DND-41 (cell line): ENCODE measurements around the gene OR8B8.
"Not testable (repeated sequence)": the region's sequence is repeated elsewhere in the genome, so short reads cannot be mapped to it uniquely, and the experiment has no call there.

ENCODE experiments used
- ATAC-seq: fragments of 200-7000 bp; cut with Tn5 transposase; 3 replicates; pipeline ENCODE4 v1.9.1; 2021; ENCODE audit warnings: low read depth; ENCODE audit not compliant: insufficient read depth
- DNase-seq: peaks from one replicate; pipeline ENCODE4 v3.0.0-alpha.2; 2020
- H2AFZ ChIP-seq: 2 replicates; pipeline ENCODE4 v1.6.0; 2012; ENCODE audit warnings: low read depth, low read length
- H3K27ac ChIP-seq: 2 replicates; pipeline ENCODE4 v1.5.1; 2012; ENCODE audit warnings: low read length, inconsistent platforms
- H3K27me3 ChIP-seq: fragments of 200-600 bp; sonication (generic); 2 replicates; pipeline ENCODE4 v1.6.0; 2012; ENCODE audit warnings: low read length, mild to moderate bottlenecking, inconsistent platforms; ENCODE audit not compliant: insufficient read depth, poor library complexity
- H3K36me3 ChIP-seq: 2 replicates; pipeline ENCODE4 v1.5.1; 2012; ENCODE audit warnings: low read length, inconsistent platforms; ENCODE audit not compliant: insufficient read depth
- H3K4me1 ChIP-seq: 2 replicates; pipeline ENCODE4 v1.5.1; 2012; ENCODE audit warnings: mild to moderate bottlenecking, low read length; ENCODE audit not compliant: insufficient read depth
- H3K4me2 ChIP-seq: 2 replicates; pipeline ENCODE4 v1.6.0; 2012; ENCODE audit warnings: mild to moderate bottlenecking, moderate library complexity, low read length, inconsistent platforms; ENCODE audit not compliant: insufficient read depth
- H3K4me3 ChIP-seq, 2 experiments: fragments of 200-600 bp in 1 of 2; shearing (Covaris generic) in 1 of 2; 2 replicates each; pipeline ENCODE4 v1.5.1; 2012 to 2016; ENCODE audit warnings: inconsistent platforms in 2 of 2, low read length in 2 of 2, mild to moderate bottlenecking in 2 of 2, low read depth in 1 of 2, moderate library complexity in 1 of 2
- H3K79me2 ChIP-seq: 2 replicates; pipeline ENCODE4 v1.6.0; 2012; ENCODE audit warnings: low read length, inconsistent platforms; ENCODE audit not compliant: insufficient read depth
- H3K9ac ChIP-seq: 2 replicates; pipeline ENCODE4 v1.6.0; 2012; ENCODE audit warnings: low read depth, mild to moderate bottlenecking, inconsistent platforms, low read length, moderate library complexity
- H3K9me3 ChIP-seq: 2 replicates; pipeline ENCODE4 v1.5.1; 2012; ENCODE audit warnings: low read length, moderate library complexity, mild to moderate bottlenecking, inconsistent platforms; ENCODE audit not compliant: insufficient read depth, severe bottlenecking
- H4K20me1 ChIP-seq: 2 replicates; pipeline ENCODE4 v1.6.0; 2012; ENCODE audit warnings: low read length; ENCODE audit not compliant: insufficient read depth
- EZH2 ChIP-seq: IDR thresholded peaks from 3 replicates; pipeline ENCODE4 v1.6.1; 2012; ENCODE audit warnings: borderline replicate concordance, low read depth, mild to moderate bottlenecking, moderate library complexity, low read length, inconsistent platforms; ENCODE audit not compliant: severe bottlenecking
- TF ChIP-seq, protein P1 (sequence below): IDR thresholded peaks from 2 replicates; pipeline ENCODE4 v1.5.1; 2012; ENCODE audit warnings: borderline replicate concordance, low read length, moderate library complexity, mild to moderate bottlenecking; ENCODE audit not compliant: poor library complexity, severe bottlenecking; ENCODE audit errors: extremely low read depth

OR8B8 gene

DNA sequence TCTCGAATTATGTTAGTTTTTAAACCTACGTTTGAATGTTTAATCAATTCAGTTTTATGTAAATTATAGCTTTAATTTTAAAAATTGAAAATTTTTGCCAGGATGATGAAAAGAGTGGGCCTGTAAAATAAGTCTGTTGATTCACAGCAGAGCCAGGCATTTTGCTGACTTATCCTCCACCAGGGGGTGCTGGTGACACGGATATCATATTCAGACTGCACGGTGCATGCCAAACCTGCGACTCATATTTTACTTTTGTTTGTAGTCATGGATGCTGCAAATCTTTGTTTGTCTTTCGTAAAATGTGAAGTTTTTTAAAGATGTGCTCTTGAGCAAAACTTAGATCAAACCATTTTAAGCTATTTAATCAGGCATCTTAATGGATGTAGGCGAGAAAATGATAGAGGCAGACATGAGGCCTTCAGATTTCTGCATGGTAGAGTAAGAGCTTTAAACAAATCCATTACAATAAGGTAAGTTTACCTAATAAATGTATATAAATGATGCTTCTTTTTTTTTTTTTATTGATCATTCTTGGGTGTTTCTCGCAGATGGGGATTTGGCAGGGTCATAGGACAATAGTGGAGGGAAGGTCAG, 43.1 kb downstream of the OR8B8 start:
- no peak overlapping the region for H3K4me3 ChIP-seq
- no peaks in the 10 kb centered on the region for H3K36me3 ChIP-seq
- H3K4me2 ChIP-seq = no peak overlapping the region
- DNase-seq (peak; percentile 55), ATAC-seq (peak; percentile 78)
- no peak overlapping the region for H3K9ac ChIP-seq
- H3K79me2 ChIP-seq = no peaks in the 10 kb centered on the region
- H2AFZ ChIP-seq = no peak overlapping the region
- no peak for TF ChIP-seq EZH2
- TF ChIP-seq, protein P1, sequence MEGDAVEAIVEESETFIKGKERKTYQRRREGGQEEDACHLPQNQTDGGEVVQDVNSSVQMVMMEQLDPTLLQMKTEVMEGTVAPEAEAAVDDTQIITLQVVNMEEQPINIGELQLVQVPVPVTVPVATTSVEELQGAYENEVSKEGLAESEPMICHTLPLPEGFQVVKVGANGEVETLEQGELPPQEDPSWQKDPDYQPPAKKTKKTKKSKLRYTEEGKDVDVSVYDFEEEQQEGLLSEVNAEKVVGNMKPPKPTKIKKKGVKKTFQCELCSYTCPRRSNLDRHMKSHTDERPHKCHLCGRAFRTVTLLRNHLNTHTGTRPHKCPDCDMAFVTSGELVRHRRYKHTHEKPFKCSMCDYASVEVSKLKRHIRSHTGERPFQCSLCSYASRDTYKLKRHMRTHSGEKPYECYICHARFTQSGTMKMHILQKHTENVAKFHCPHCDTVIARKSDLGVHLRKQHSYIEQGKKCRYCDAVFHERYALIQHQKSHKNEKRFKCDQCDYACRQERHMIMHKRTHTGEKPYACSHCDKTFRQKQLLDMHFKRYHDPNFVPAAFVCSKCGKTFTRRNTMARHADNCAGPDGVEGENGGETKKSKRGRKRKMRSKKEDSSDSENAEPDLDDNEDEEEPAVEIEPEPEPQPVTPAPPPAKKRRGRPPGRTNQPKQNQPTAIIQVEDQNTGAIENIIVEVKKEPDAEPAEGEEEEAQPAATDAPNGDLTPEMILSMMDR = peak; percentile 78
- no peak overlapping the region for H3K27ac ChIP-seq
- H3K9me3 ChIP-seq = no peaks in the 10 kb centered on the region
- no peaks in the 10 kb centered on the region for H4K20me1 ChIP-seq
- H3K4me1 ChIP-seq = no peaks in the 10 kb centered on the region
- H3K27me3 ChIP-seq = peaks cover 3% of the 10 kb centered on the region

DNA sequence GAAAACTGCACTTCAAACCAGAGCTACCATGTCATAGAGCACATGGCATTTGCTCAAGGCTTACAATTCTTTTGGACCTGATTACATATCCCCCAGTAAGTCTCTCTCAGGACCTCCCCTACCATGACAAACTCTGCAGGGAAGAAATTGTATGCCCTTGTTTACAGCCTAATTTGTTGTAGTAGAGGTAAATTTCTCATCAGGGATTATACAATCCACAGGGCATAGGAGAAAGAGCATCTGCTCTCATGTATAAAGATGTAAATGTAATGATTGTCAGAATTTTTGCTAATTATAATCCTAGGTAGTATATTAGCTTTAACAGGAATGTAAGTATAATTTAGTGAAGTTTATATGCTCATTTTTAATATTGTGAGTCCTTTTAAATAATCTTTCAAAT, 46.6 kb downstream of the OR8B8 start, which contains the start of gene OR8B3:
OR8B3 (minus strand) TSS at position 101 of the 400 bp plus-strand sequence. CDS start 1,673 bp downstream, outside the sequence.
- Histone ChIP-seq H3K9me3 (no peaks in the 10 kb centered on the region), H3K4me3 (no peak within 1 kb of the TSS), H3K79me2 (no peaks in the 10 kb centered on the region), H4K20me1 (no peaks in the 10 kb centered on the region), H3K27ac (no peak within 1 kb of the TSS), H3K9ac (no peak within 1 kb of the TSS), H3K4me2 (no peak within 1 kb of the TSS), H2AFZ (no peak within 1 kb of the TSS), H3K4me1 (no peaks in the 10 kb centered on the region), H3K36me3 (no peaks in the 10 kb centered on the region), H3K27me3 (no peaks in the 10 kb centered on the region)
- ATAC-seq (no peak), DNase-seq (no peak)
- no peak for TF ChIP-seq EZH2
- TF ChIP-seq, protein P1 = no peak

DNA sequence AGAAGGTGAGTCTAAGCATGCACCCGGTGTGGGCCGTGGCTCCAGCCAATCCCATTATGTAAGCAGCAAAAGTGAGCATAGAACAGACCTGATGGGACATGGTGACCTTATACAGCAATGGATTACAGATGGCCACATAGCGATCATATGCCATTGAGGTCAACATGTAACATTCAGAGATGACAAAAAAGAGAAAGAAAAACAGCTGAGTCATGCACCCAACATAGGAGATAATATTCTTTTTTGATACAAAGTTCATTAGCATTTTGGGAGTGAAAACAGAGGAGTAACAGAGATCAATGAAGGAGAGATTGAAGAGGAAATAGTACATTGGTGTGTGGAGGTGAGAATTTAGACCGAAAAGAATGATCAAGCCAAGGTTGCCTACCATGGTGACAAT, 48.6 kb downstream of the OR8B8 start:
- DNase-seq, H4K20me1 ChIP-seq, H3K4me1 ChIP-seq, H3K9ac ChIP-seq, H3K9me3 ChIP-seq, H3K27me3 ChIP-seq, H3K27ac ChIP-seq, H3K79me2 ChIP-seq, H2AFZ ChIP-seq, H3K4me2 ChIP-seq, H3K4me3 ChIP-seq, ATAC-seq, H3K36me3 ChIP-seq: not testable (repeated sequence)

DNA sequence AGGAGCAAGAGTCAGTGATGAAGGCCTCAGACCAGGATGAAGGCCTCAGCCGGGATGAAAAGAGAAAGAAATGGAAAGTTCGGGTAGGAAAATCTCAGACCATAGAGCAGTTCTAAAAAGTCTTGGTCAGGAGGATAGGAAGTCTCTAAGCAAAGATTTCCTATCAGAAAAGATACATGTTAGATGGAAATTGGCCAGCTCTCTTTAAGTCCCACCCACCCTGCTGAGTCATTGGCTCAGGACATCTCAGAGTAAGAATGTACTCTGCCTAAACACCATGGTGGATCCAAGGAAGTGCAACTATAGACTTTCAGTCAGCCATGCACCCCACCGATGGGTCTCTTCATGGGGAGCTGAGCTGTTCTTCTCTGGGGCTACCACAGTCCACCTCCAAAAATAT, 51.1 kb downstream of the OR8B8 start:
- DNase-seq (no peak), ATAC-seq (no peak)
- H3K4me3 ChIP-seq = no peak overlapping the region
- H2AFZ ChIP-seq = no peak overlapping the region
- no peaks in the 10 kb centered on the region for H4K20me1 ChIP-seq
- no peaks in the 10 kb centered on the region for H3K9me3 ChIP-seq
- H3K4me1 ChIP-seq = no peaks in the 10 kb centered on the region
- no peak overlapping the region for H3K27ac ChIP-seq
- no peak overlapping the region for H3K9ac ChIP-seq
- TF ChIP-seq EZH2 = no peak
- TF ChIP-seq, protein P1 = no peak
- no peaks in the 10 kb centered on the region for H3K36me3 ChIP-seq
- H3K4me2 ChIP-seq = no peak overlapping the region
- no peaks in the 10 kb centered on the region for H3K79me2 ChIP-seq
- H3K27me3 ChIP-seq = no peaks in the 10 kb centered on the region
